Neuron (in vitro differentiated cells): ENCODE data around the gene SMCO1.
"Not testable (repeated sequence)": the region's sequence is repeated elsewhere in the genome, so short reads cannot be mapped to it uniquely, and the experiment has no call there.

Source experiments
- H2AFZ ChIP-seq: one replicate; pipeline ENCODE4 v1.6.1; 2013; ENCODE audit warnings: low read depth, mild to moderate bottlenecking, inconsistent platforms, low read length, moderate library complexity
- H3K27me3 ChIP-seq: one replicate; pipeline ENCODE4 v1.6.1; 2013; ENCODE audit warnings: low read length; ENCODE audit not compliant: insufficient read depth
- H3K36me3 ChIP-seq: one replicate; pipeline ENCODE4 v1.6.1; 2013; ENCODE audit warnings: low read length; ENCODE audit not compliant: insufficient read depth
- H3K4me1 ChIP-seq: one replicate; pipeline ENCODE4 v1.6.1; 2013; ENCODE audit warnings: low read length; ENCODE audit not compliant: insufficient read depth
- H3K4me3 ChIP-seq: 2 replicates; pipeline ENCODE4 v1.5.1; 2013; ENCODE audit warnings: mild to moderate bottlenecking, low read length, moderate library complexity
- H3K9me3 ChIP-seq: one replicate; pipeline ENCODE4 v1.6.1; 2013; ENCODE audit warnings: low read length

SMCO1 gene

GRCh38 chr3:196514913-196515621 lies at the start of gene SMCO1:
TSS of gene SMCO1 (minus strand) at chr3:196515346. CDS start at chr3:196515209, 137 bp downstream.
- H3K4me3 ChIP-seq = no peak within 1 kb of the TSS

GRCh38 chr3:196563721-196564225 lies 48.6 kb upstream of the SMCO1 start:
- peaks cover 9% of the 10 kb centered on the region for H3K4me1 ChIP-seq
- no peaks in the 10 kb centered on the region for H3K27me3 ChIP-seq
- H2AFZ ChIP-seq = no peak overlapping the region
- peaks cover 17% of the 10 kb centered on the region for H3K36me3 ChIP-seq
- H3K4me3 ChIP-seq = no peak overlapping the region
- no peaks in the 10 kb centered on the region for H3K9me3 ChIP-seq

More at GRCh38 chr3:196514913-196515621, at the start of gene SMCO1:
- Histone ChIP-seq H3K27me3 (no peaks in the 10 kb centered on the region), H3K4me1 (no peaks in the 10 kb centered on the region), H3K36me3 (no peaks in the 10 kb centered on the region), H2AFZ (no peak within 1 kb of the TSS), H3K9me3 (peaks cover 6% of the 10 kb centered on the region)

- Histone ChIP-seq H3K9me3 (no peaks in the 10 kb centered on the region), H2AFZ (no peak overlapping the region), H3K27me3 (no peaks in the 10 kb centered on the region), H3K4me1 (no peaks in the 10 kb centered on the region), H3K4me3 (no peak overlapping the region), H3K36me3 (peaks cover 12% of the 10 kb centered on the region)
Observed at GRCh38 chr3:196559826-196560225, 44.7 kb upstream of the SMCO1 start.

GRCh38 chr3:196558476-196558875 lies 43.3 kb upstream of the SMCO1 start:
- Histone ChIP-seq H2AFZ (no peak overlapping the region), H3K36me3 (peaks cover 12% of the 10 kb centered on the region), H3K4me3 (no peak overlapping the region), H3K27me3 (no peaks in the 10 kb centered on the region), H3K9me3 (no peaks in the 10 kb centered on the region), H3K4me1 (no peaks in the 10 kb centered on the region)

- Histone ChIP-seq H3K4me1 (no peaks in the 10 kb centered on the region), H3K9me3 (no peaks in the 10 kb centered on the region), H2AFZ (no peak overlapping the region), H3K4me3 (no peak overlapping the region), H3K27me3 (no peaks in the 10 kb centered on the region), H3K36me3 (peaks cover 12% of the 10 kb centered on the region)
Observed at GRCh38 chr3:196557236-196557635, 42.1 kb upstream of the SMCO1 start.

- Histone ChIP-seq H3K27me3 (no peaks in the 10 kb centered on the region), H3K4me3 (no peak overlapping the region), H3K9me3 (no peaks in the 10 kb centered on the region), H3K36me3 (peaks cover 6% of the 10 kb centered on the region), H3K4me1 (no peaks in the 10 kb centered on the region), H2AFZ (no peak overlapping the region)
Observed at GRCh38 chr3:196555295-196555694, 40.1 kb upstream of the SMCO1 start.

- no peaks in the 10 kb centered on the region for H3K4me1 ChIP-seq
Observed at GRCh38 chr3:196554205-196554604, 39.1 kb upstream of the SMCO1 start.

GRCh38 chr3:196553551-196553950 lies 38.4 kb upstream of the SMCO1 start:
- no peak overlapping the region for H2AFZ ChIP-seq
- no peak overlapping the region for H3K4me3 ChIP-seq
- H3K36me3 ChIP-seq = peaks cover 2% of the 10 kb centered on the region
- no peaks in the 10 kb centered on the region for H3K9me3 ChIP-seq
- H3K4me1 ChIP-seq = no peaks in the 10 kb centered on the region
- no peaks in the 10 kb centered on the region for H3K27me3 ChIP-seq

More at GRCh38 chr3:196554205-196554604, 39.1 kb upstream of the SMCO1 start:
- H3K27me3 ChIP-seq = no peaks in the 10 kb centered on the region
- H3K36me3 ChIP-seq = peaks cover 2% of the 10 kb centered on the region
- H3K4me3 ChIP-seq = no peak overlapping the region
- no peaks in the 10 kb centered on the region for H3K9me3 ChIP-seq
- no peak overlapping the region for H2AFZ ChIP-seq

GRCh38 chr3:196552253-196552652 lies 37.1 kb upstream of the SMCO1 start:
- Histone ChIP-seq H3K9me3 (no peaks in the 10 kb centered on the region), H3K36me3 (peaks cover 2% of the 10 kb centered on the region), H3K4me3 (no peak overlapping the region), H3K27me3 (no peaks in the 10 kb centered on the region), H2AFZ (no peak overlapping the region), H3K4me1 (no peaks in the 10 kb centered on the region)

GRCh38 chr3:196550172-196550571 lies 35.0 kb upstream of the SMCO1 start:
- not testable (repeated sequence) for H3K27me3 ChIP-seq, H3K9me3 ChIP-seq, H2AFZ ChIP-seq, H3K36me3 ChIP-seq, H3K4me3 ChIP-seq, H3K4me1 ChIP-seq

- H3K36me3 ChIP-seq, H3K27me3 ChIP-seq, H3K9me3 ChIP-seq, H3K4me3 ChIP-seq, H2AFZ ChIP-seq, H3K4me1 ChIP-seq: not testable (repeated sequence)
Observed at GRCh38 chr3:196549312-196549711, 34.2 kb upstream of the SMCO1 start.

- no peak overlapping the region for H3K4me3 ChIP-seq
- H3K36me3 ChIP-seq = no peaks in the 10 kb centered on the region
- no peaks in the 10 kb centered on the region for H3K4me1 ChIP-seq
- H3K27me3 ChIP-seq = no peaks in the 10 kb centered on the region
- no peaks in the 10 kb centered on the region for H3K9me3 ChIP-seq
- no peak overlapping the region for H2AFZ ChIP-seq
Observed at GRCh38 chr3:196547067-196547466, 31.9 kb upstream of the SMCO1 start.

- no peak overlapping the region for H2AFZ ChIP-seq
- no peaks in the 10 kb centered on the region for H3K9me3 ChIP-seq
- H3K36me3 ChIP-seq = no peaks in the 10 kb centered on the region
- no peaks in the 10 kb centered on the region for H3K27me3 ChIP-seq
- H3K4me3 ChIP-seq = no peak overlapping the region
- no peaks in the 10 kb centered on the region for H3K4me1 ChIP-seq
Observed at GRCh38 chr3:196546537-196546936, 31.4 kb upstream of the SMCO1 start.

GRCh38 chr3:196544491-196544992 lies 29.4 kb upstream of the SMCO1 start:
- no peaks in the 10 kb centered on the region for H3K27me3 ChIP-seq
- no peak overlapping the region for H2AFZ ChIP-seq
- H3K9me3 ChIP-seq = no peaks in the 10 kb centered on the region
- no peak overlapping the region for H3K4me3 ChIP-seq
- H3K4me1 ChIP-seq = no peaks in the 10 kb centered on the region
- no peaks in the 10 kb centered on the region for H3K36me3 ChIP-seq
